Ishikawa (cell line): Measurements from ENCODE around the gene CHPF2.

Experiments used
- NFIC ChIP-seq: IDR thresholded peaks from 2 replicates; pipeline ENCODE4 v1.6.1; 2012
- RAD21 ChIP-seq: IDR thresholded peaks from 2 replicates; pipeline ENCODE4 v1.6.1; 2012; ENCODE audit warnings: low read depth
- ZBTB7A ChIP-seq: IDR thresholded peaks from 2 replicates; pipeline ENCODE4 v1.6.1; 2012; ENCODE audit warnings: low read depth

DNA sequence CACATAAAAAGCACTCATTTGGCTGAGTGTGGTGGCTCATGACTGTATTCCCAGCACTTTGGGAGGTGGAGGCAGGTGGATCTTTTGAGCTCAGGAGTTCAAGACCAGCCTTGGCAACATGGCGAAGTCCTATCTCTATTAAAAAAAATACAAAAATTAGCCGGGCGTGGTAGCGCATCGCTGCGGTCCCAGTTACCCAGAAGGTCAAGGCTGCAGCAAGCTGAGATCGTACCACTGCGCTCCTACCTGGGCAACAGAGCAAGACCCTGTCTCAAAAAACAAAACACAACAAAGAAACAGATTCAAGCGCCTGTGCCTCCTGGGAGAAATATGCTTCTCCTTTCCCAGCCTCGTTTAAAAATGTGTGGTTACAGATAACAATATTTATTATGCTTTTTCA, 3.0 kb upstream of the CHPF2 start:
- TF ChIP-seq ZBTB7A (no peak), RAD21 (no peak), NFIC (no peak)
